MM.1S (cell line): ENCODE measurements around the gene TRIB2.

Experiments used
- DNase-seq: peaks from one replicate; pipeline ENCODE4 v3.0.0-alpha.2; 2015
- H2AFZ ChIP-seq: fragments of 300-600 bp; sonication (generic); 2 replicates; pipeline ENCODE4 v1.6.0; 2016; ENCODE audit warnings: antibody characterized with exemption, low read length
- H3F3A ChIP-seq: fragments of 300-600 bp; sonication (generic); 2 replicates; pipeline ENCODE4 v1.6.1; 2016; ENCODE audit warnings: mild to moderate bottlenecking, antibody characterized with exemption, low read length, moderate library complexity, mixed read lengths; ENCODE audit not compliant: insufficient read depth
- H3K27ac ChIP-seq: fragments of 300-600 bp; sonication (generic); 2 replicates; pipeline ENCODE4 v1.5.1; 2016; ENCODE audit warnings: mild to moderate bottlenecking, low read length
- H3K27me3 ChIP-seq: fragments of 300-600 bp; sonication (generic); replicated peaks from 2 replicates; pipeline ENCODE4 v1.6.0; 2016; ENCODE audit warnings: low read length; ENCODE audit not compliant: insufficient read depth
- H3K36me3 ChIP-seq: fragments of 300-600 bp; sonication (generic); replicated peaks from 2 replicates; pipeline ENCODE4 v1.6.1; 2016; ENCODE audit warnings: mild to moderate bottlenecking, low read length, mixed read lengths; ENCODE audit not compliant: insufficient read depth
- H3K4me1 ChIP-seq: fragments of 300-600 bp; sonication (generic); 2 replicates; pipeline ENCODE4 v1.6.1; 2016; ENCODE audit warnings: low read length, mixed read lengths
- H3K4me2 ChIP-seq: fragments of 300-600 bp; sonication (generic); 2 replicates; pipeline ENCODE4 v1.6.0; 2016; ENCODE audit warnings: low read depth, low read length
- H3K4me3 ChIP-seq: fragments of 300-600 bp; sonication (generic); 2 replicates; pipeline ENCODE4 v1.5.1; 2016; ENCODE audit warnings: low read length, mixed read lengths
- H3K79me2 ChIP-seq: fragments of 300-600 bp; sonication (generic); 2 replicates; pipeline ENCODE4 v1.6.1; 2016; ENCODE audit warnings: mixed run types, low read length, mixed read lengths
- H3K9ac ChIP-seq: fragments of 300-600 bp; sonication (generic); 2 replicates; pipeline ENCODE4 v1.6.1; 2016; ENCODE audit warnings: low read length, mixed read lengths
- H3K9me2 ChIP-seq: fragments of 300-600 bp; sonication (generic); replicated peaks from 2 replicates; pipeline ENCODE4 v1.6.1; 2016; ENCODE audit warnings: mild to moderate bottlenecking, low read length, mixed read lengths; ENCODE audit not compliant: insufficient read depth
- H3K9me3 ChIP-seq: fragments of 300-600 bp; sonication (generic); replicated peaks from 2 replicates; pipeline ENCODE4 v1.6.1; 2016; ENCODE audit warnings: mild to moderate bottlenecking, low read length, mixed read lengths; ENCODE audit not compliant: insufficient read depth
- H4K20me1 ChIP-seq: fragments of 300-600 bp; sonication (generic); 2 replicates; pipeline ENCODE4 v1.6.1; 2016; ENCODE audit warnings: mild to moderate bottlenecking, low read length, moderate library complexity, mixed read lengths; ENCODE audit not compliant: insufficient read depth
- EZH2 ChIP-seq: fragments of 300-600 bp; sonication (generic); optimal IDR thresholded peaks from 2 replicates; pipeline ENCODE3; 2017; ENCODE audit warnings: low read depth, mild to moderate bottlenecking, antibody characterized with exemption, low read length, mixed read lengths
- EZH2phosphoT487 ChIP-seq: fragments of 300-600 bp; sonication (generic); IDR thresholded peaks from 2 replicates; pipeline ENCODE4 v1.6.1; 2018; ENCODE audit warnings: antibody characterized with exemption, low read length
- TF ChIP-seq, protein P1 (sequence below): fragments of 300-600 bp; sonication (generic); IDR thresholded peaks from 2 replicates; pipeline ENCODE4 v1.5.1; 2016; ENCODE audit warnings: antibody characterized with exemption, low read length, mixed read lengths

The TRIB2 gene

GRCh38 chr2:12674644-12675328 is 42.0 kb upstream of the TRIB2 start:
- Histone ChIP-seq H3K79me2 (no peaks in the 10 kb centered on the region), H3K4me1 (no peaks in the 10 kb centered on the region), H2AFZ (no peak overlapping the region), H3K9me3 (no peaks in the 10 kb centered on the region), H3K9me2 (no peaks in the 10 kb centered on the region), H3K27ac (no peak overlapping the region), H3F3A (no peaks in the 10 kb centered on the region), H3K9ac (no peak overlapping the region), H3K27me3 (no peaks in the 10 kb centered on the region), H3K4me3 (no peak overlapping the region), H3K4me2 (no peak overlapping the region), H4K20me1 (no peaks in the 10 kb centered on the region), H3K36me3 (no peaks in the 10 kb centered on the region)
- no peak for DNase-seq
- TF ChIP-seq, protein P1, sequence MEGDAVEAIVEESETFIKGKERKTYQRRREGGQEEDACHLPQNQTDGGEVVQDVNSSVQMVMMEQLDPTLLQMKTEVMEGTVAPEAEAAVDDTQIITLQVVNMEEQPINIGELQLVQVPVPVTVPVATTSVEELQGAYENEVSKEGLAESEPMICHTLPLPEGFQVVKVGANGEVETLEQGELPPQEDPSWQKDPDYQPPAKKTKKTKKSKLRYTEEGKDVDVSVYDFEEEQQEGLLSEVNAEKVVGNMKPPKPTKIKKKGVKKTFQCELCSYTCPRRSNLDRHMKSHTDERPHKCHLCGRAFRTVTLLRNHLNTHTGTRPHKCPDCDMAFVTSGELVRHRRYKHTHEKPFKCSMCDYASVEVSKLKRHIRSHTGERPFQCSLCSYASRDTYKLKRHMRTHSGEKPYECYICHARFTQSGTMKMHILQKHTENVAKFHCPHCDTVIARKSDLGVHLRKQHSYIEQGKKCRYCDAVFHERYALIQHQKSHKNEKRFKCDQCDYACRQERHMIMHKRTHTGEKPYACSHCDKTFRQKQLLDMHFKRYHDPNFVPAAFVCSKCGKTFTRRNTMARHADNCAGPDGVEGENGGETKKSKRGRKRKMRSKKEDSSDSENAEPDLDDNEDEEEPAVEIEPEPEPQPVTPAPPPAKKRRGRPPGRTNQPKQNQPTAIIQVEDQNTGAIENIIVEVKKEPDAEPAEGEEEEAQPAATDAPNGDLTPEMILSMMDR, result no peak
- TF ChIP-seq EZH2phosphoT487 (no peak), EZH2 (no peak)

DNA sequence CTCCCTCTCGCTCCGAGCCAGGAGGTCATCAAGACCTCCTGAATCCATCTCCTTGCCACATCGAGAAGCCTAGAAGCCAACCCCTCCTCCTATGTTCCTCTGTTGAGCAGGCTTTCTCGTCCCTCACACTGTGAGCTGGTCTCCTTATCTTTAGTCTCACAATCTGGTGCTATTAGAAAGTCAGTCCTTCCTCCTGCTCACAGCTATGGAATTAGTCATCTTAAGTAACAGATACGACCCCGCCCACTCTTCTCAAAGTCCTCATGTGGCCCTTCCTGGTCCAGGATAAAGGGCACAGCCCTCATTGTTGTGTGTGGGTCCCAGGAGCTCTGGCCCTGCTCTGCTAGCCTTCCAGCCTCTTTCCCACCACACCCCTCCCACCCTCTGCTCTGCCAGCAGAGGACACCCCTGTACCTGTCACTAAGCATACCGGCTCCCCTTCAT is 41.4 kb upstream of the TRIB2 start:
- DNase-seq, result no peak
- Histone ChIP-seq H3K36me3 (no peaks in the 10 kb centered on the region), H3K4me2 (no peak overlapping the region), H3K4me1 (no peaks in the 10 kb centered on the region), H2AFZ (no peak overlapping the region), H4K20me1 (no peaks in the 10 kb centered on the region), H3K9ac (no peak overlapping the region), H3K9me3 (no peaks in the 10 kb centered on the region), H3K4me3 (no peak overlapping the region), H3K27me3 (no peaks in the 10 kb centered on the region), H3K9me2 (no peaks in the 10 kb centered on the region), H3K27ac (no peak overlapping the region), H3K79me2 (no peaks in the 10 kb centered on the region), H3F3A (no peaks in the 10 kb centered on the region)
- TF ChIP-seq EZH2 (no peak), EZH2phosphoT487 (no peak)
- TF ChIP-seq, protein P1, result no peak

- Histone ChIP-seq H3K4me3 (no peak overlapping the region), H3K9ac (no peak overlapping the region), H3K79me2 (no peaks in the 10 kb centered on the region), H3K27ac (no peak overlapping the region), H3K9me3 (no peaks in the 10 kb centered on the region), H4K20me1 (no peaks in the 10 kb centered on the region), H3K27me3 (no peaks in the 10 kb centered on the region), H3K36me3 (no peaks in the 10 kb centered on the region), H3F3A (no peaks in the 10 kb centered on the region), H3K9me2 (no peaks in the 10 kb centered on the region), H3K4me2 (no peak overlapping the region), H2AFZ (no peak overlapping the region), H3K4me1 (no peaks in the 10 kb centered on the region)
- no peak for DNase-seq
- TF ChIP-seq EZH2phosphoT487 (no peak), EZH2 (no peak)
These were observed 40.9 kb upstream of the TRIB2 start for GRCh38 chr2:12675801-12676200.

DNA sequence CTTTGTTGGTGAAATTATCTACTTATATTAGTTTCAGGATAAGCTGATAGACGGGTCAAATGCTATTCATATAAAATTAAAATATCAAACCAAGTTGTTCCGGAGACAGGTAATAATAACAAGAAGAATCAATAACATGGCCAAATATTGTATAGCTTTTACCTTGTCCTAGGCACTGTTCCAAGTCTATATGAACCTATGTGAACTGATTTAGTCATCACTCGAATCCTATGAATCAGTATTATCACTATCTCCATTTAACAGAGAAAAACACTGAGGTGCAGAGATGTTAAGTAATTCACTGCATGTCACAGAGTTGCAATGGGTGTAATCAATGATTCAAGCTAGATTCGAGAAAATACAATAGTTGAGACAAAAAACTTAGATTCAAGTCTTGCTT is 40.0 kb upstream of the TRIB2 start:
- Histone ChIP-seq H3K9me3 (no peaks in the 10 kb centered on the region), H3K27ac (no peak overlapping the region), H3K9ac (no peak overlapping the region), H3K27me3 (no peaks in the 10 kb centered on the region), H3K79me2 (no peaks in the 10 kb centered on the region), H2AFZ (no peak overlapping the region), H3K4me2 (no peak overlapping the region), H3K9me2 (no peaks in the 10 kb centered on the region), H3K36me3 (no peaks in the 10 kb centered on the region), H3K4me1 (no peaks in the 10 kb centered on the region), H3K4me3 (no peak overlapping the region), H3F3A (no peaks in the 10 kb centered on the region), H4K20me1 (no peaks in the 10 kb centered on the region)
- TF ChIP-seq EZH2, result no peak
- no peak for TF ChIP-seq EZH2phosphoT487
- DNase-seq, result no peak
